MM.1S (cell line): ENCODE data around the gene CDH1.

Experiments used
- DNase-seq: peaks from one replicate; pipeline ENCODE4 v3.0.0-alpha.2; 2015
- H2AFZ ChIP-seq: fragments of 300-600 bp; sonication (generic); 2 replicates; pipeline ENCODE4 v1.6.0; 2016; ENCODE audit warnings: antibody characterized with exemption, low read length
- H3F3A ChIP-seq: fragments of 300-600 bp; sonication (generic); 2 replicates; pipeline ENCODE4 v1.6.1; 2016; ENCODE audit warnings: mild to moderate bottlenecking, antibody characterized with exemption, low read length, moderate library complexity, mixed read lengths; ENCODE audit not compliant: insufficient read depth
- H3K27ac ChIP-seq: fragments of 300-600 bp; sonication (generic); 2 replicates; pipeline ENCODE4 v1.5.1; 2016; ENCODE audit warnings: mild to moderate bottlenecking, low read length
- H3K27me3 ChIP-seq: fragments of 300-600 bp; sonication (generic); replicated peaks from 2 replicates; pipeline ENCODE4 v1.6.0; 2016; ENCODE audit warnings: low read length; ENCODE audit not compliant: insufficient read depth
- H3K36me3 ChIP-seq: fragments of 300-600 bp; sonication (generic); replicated peaks from 2 replicates; pipeline ENCODE4 v1.6.1; 2016; ENCODE audit warnings: mild to moderate bottlenecking, low read length, mixed read lengths; ENCODE audit not compliant: insufficient read depth
- H3K4me1 ChIP-seq: fragments of 300-600 bp; sonication (generic); 2 replicates; pipeline ENCODE4 v1.6.1; 2016; ENCODE audit warnings: low read length, mixed read lengths
- H3K4me2 ChIP-seq: fragments of 300-600 bp; sonication (generic); 2 replicates; pipeline ENCODE4 v1.6.0; 2016; ENCODE audit warnings: low read depth, low read length
- H3K4me3 ChIP-seq: fragments of 300-600 bp; sonication (generic); 2 replicates; pipeline ENCODE4 v1.5.1; 2016; ENCODE audit warnings: low read length, mixed read lengths
- H3K79me2 ChIP-seq: fragments of 300-600 bp; sonication (generic); 2 replicates; pipeline ENCODE4 v1.6.1; 2016; ENCODE audit warnings: mixed run types, low read length, mixed read lengths
- H3K9ac ChIP-seq: fragments of 300-600 bp; sonication (generic); 2 replicates; pipeline ENCODE4 v1.6.1; 2016; ENCODE audit warnings: low read length, mixed read lengths
- H3K9me2 ChIP-seq: fragments of 300-600 bp; sonication (generic); replicated peaks from 2 replicates; pipeline ENCODE4 v1.6.1; 2016; ENCODE audit warnings: mild to moderate bottlenecking, low read length, mixed read lengths; ENCODE audit not compliant: insufficient read depth
- H3K9me3 ChIP-seq: fragments of 300-600 bp; sonication (generic); replicated peaks from 2 replicates; pipeline ENCODE4 v1.6.1; 2016; ENCODE audit warnings: mild to moderate bottlenecking, low read length, mixed read lengths; ENCODE audit not compliant: insufficient read depth
- H4K20me1 ChIP-seq: fragments of 300-600 bp; sonication (generic); 2 replicates; pipeline ENCODE4 v1.6.1; 2016; ENCODE audit warnings: mild to moderate bottlenecking, low read length, moderate library complexity, mixed read lengths; ENCODE audit not compliant: insufficient read depth
- CTCF ChIP-seq: fragments of 300-600 bp; sonication (generic); IDR thresholded peaks from 2 replicates; pipeline ENCODE4 v1.5.1; 2016; ENCODE audit warnings: antibody characterized with exemption, low read length, mixed read lengths
- EZH2 ChIP-seq: fragments of 300-600 bp; sonication (generic); optimal IDR thresholded peaks from 2 replicates; pipeline ENCODE3; 2017; ENCODE audit warnings: low read depth, mild to moderate bottlenecking, antibody characterized with exemption, low read length, mixed read lengths
- EZH2phosphoT487 ChIP-seq: fragments of 300-600 bp; sonication (generic); IDR thresholded peaks from 2 replicates; pipeline ENCODE4 v1.6.1; 2018; ENCODE audit warnings: antibody characterized with exemption, low read length

CDH1 gene

GRCh38 chr16:68710211-68710610, 26.9 kb upstream of the CDH1 start:
- Histone ChIP-seq H3K9ac (no peak overlapping the region), H2AFZ (no peak overlapping the region), H4K20me1 (no peaks in the 10 kb centered on the region), H3K36me3 (no peaks in the 10 kb centered on the region), H3K27ac (no peak overlapping the region), H3F3A (no peaks in the 10 kb centered on the region), H3K79me2 (no peaks in the 10 kb centered on the region), H3K9me2 (no peaks in the 10 kb centered on the region), H3K4me3 (no peak overlapping the region), H3K4me1 (no peaks in the 10 kb centered on the region), H3K27me3 (no peaks in the 10 kb centered on the region), H3K9me3 (no peaks in the 10 kb centered on the region), H3K4me2 (no peak overlapping the region)
- TF ChIP-seq EZH2: no peak
- no peak for TF ChIP-seq CTCF
- no peak for TF ChIP-seq EZH2phosphoT487
- DNase-seq: no peak

GRCh38 chr16:68711421-68712139, 25.5 kb upstream of the CDH1 start:
- Histone ChIP-seq H3K9ac (no peak overlapping the region), H3K27me3 (no peaks in the 10 kb centered on the region), H4K20me1 (no peaks in the 10 kb centered on the region), H3K9me2 (no peaks in the 10 kb centered on the region), H2AFZ (no peak overlapping the region), H3K4me3 (no peak overlapping the region), H3K4me2 (no peak overlapping the region; the same call in 1 of the 2 replicates), H3K36me3 (no peaks in the 10 kb centered on the region), H3K9me3 (no peaks in the 10 kb centered on the region), H3K4me1 (no peaks in the 10 kb centered on the region), H3K79me2 (no peaks in the 10 kb centered on the region), H3F3A (no peaks in the 10 kb centered on the region), H3K27ac (no peak overlapping the region)
- DNase-seq: no peak
- TF ChIP-seq CTCF (no peak), EZH2 (no peak), EZH2phosphoT487 (no peak)

DNA sequence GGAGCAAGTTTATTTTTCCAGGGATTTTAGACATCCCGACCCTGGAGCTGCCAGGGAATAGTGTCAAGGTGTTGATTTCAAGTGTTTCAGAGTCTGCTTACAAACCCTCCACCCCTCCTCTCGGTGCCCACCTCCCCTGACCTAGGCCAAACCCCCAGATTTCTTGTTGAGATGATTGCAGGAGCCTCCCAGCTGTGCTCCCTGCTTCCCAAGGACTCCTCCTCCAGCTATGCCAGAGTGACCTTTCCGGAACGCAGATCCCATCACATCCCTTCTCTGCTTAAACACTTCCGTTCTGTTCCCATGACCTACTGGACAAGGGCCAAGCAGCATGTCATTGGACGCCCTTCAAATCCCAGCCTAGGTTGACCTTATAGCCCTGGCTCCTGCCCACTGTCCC, 23.7 kb upstream of the CDH1 start:
- TF ChIP-seq EZH2 (no peak), EZH2phosphoT487 (no peak), CTCF (no peak)
- H3K4me3 ChIP-seq: no peak overlapping the region
- no peak overlapping the region for H2AFZ ChIP-seq
- no peaks in the 10 kb centered on the region for H4K20me1 ChIP-seq
- H3F3A ChIP-seq: no peaks in the 10 kb centered on the region
- H3K4me1 ChIP-seq: no peaks in the 10 kb centered on the region
- H3K27ac ChIP-seq: no peak overlapping the region
- DNase-seq: no peak
- H3K79me2 ChIP-seq: no peaks in the 10 kb centered on the region
- H3K9me2 ChIP-seq: no peaks in the 10 kb centered on the region
- no peak overlapping the region for H3K4me2 ChIP-seq
- no peaks in the 10 kb centered on the region for H3K9me3 ChIP-seq
- no peaks in the 10 kb centered on the region for H3K36me3 ChIP-seq
- no peaks in the 10 kb centered on the region for H3K27me3 ChIP-seq
- H3K9ac ChIP-seq: no peak overlapping the region
